ENCODE results near the gene GH2.
"Not testable (repeated sequence)": the region's sequence is repeated elsewhere in the genome, so short reads cannot be mapped to it uniquely, and the experiment has no call there.

The GH2 gene

DNA sequence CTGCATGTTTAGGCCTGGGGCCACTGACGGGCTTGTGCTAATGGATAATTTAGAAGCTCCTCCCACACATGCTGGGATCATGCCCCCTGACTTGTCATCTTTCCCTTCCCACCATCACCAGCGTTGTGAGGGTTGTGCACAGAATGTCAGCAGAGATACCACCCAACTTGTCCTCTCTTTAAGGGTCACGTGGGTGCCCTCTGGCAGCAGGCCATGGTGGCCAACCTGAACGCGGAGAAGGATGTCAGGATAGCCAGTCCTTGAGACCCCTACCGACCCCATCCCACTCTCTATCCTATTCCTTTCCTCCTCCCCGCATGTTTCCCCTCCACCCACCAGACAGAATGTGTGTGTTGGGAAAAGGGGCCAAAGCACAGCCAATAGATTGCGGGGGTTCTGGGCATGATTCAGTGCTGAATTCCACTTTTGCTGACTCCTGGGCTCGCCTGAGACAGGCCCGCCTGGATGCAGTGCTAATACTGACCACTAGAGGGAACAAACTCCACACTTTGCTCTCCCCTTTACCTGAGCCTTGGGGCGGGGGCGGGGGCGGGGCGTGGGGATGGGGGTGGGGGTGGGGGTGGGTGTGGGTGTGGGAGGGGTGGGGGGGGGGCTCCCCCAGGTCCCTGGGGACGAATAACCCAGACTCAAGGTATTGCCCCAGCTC lies at the start of gene GH2:
Gene GH2, minus strand, starts transcription at position 10 of the 667 bp plus-strand sequence. CDS start 143 bp downstream, outside the sequence.
- no peak for DNase-seq (ENCODE audit: low read depth, low spot score)

DNA sequence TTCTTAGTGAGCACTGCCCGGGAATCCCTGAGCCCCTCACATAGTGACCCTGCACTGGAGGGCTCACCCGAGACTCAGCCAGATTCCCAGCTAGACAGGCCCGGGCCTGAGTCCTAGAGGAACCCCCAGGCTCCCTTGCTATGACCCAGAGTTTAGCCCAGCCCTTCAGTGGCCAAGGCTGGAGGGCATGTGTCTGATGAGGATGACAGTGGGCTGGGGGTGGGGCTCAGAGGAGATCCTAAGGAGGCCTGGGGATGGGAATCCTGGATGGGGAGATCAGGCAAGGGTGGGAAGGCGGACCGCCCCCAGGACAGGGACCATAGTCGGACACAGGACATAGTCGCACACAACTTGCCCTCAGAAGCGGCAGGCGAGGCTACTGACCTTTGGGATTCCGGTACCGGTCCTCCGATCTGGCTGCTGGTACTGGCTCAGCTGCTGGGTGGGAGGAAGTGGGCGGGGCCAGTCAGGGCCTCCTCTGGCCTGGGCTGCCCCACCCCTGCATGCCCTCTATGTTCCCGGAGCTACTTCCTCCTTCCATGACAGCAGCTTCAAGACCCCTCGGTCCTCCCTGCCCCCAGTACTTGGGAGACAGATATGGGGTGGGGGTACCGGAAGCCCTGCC lies 49.3 kb upstream of the GH2 start:
- no peak for DNase-seq (ENCODE audit: low read depth, low spot score)

DNA sequence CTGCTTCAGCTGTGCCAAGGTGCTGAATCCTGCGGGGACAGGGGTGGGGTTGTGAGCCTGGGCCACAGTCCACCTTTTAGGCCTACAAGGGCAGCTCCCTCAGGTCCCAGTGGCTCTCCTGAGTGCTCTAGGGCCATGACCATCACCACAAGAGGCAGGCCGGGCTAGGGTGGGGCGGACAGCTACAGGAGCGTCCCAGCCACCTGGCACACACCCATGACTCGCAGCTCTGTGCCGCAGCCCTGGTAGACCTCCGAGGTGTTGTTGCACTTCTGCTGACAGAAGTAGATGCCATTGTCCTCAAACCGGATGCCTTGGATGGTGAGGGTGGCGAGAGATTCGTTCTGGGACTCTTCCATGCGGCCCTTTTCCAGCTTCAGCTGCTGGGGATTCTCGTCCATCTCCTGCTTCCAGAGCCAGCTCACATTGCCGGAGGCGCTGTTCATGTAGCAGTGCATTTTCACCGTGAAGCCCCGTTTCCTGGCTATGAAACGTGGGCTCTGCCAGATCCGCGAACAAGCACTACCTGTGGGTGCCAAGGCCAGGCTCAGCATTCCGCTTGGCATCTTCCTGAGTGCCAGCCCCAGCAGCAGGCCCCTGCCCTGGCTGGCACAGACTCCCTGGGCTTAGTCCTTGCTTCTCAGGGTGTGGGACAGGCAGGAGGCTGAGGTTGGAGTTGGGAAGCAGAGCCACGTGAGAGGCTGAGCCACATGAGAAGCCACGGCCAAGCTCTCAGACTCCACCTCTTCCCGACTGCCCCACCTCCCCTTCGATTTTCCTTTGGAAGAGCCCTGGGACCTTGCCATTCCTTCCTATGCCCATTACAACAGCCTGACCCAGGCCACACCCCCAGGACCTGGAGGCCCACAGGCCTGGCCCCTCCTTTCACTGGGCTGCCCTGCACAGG lies 48.4 kb upstream of the GH2 start:
- no peak for DNase-seq (ENCODE audit: low read depth, low spot score)

- no peak for DNase-seq (ENCODE audit: low read depth, low spot score)
Measured at GRCh38 chr17:63928966-63929695, 47.4 kb upstream of the GH2 start.

- DNase-seq (ENCODE audit: low read depth, low spot score), result no peak
Measured at GRCh38 chr17:63928172-63928666, 46.5 kb upstream of the GH2 start.

DNA sequence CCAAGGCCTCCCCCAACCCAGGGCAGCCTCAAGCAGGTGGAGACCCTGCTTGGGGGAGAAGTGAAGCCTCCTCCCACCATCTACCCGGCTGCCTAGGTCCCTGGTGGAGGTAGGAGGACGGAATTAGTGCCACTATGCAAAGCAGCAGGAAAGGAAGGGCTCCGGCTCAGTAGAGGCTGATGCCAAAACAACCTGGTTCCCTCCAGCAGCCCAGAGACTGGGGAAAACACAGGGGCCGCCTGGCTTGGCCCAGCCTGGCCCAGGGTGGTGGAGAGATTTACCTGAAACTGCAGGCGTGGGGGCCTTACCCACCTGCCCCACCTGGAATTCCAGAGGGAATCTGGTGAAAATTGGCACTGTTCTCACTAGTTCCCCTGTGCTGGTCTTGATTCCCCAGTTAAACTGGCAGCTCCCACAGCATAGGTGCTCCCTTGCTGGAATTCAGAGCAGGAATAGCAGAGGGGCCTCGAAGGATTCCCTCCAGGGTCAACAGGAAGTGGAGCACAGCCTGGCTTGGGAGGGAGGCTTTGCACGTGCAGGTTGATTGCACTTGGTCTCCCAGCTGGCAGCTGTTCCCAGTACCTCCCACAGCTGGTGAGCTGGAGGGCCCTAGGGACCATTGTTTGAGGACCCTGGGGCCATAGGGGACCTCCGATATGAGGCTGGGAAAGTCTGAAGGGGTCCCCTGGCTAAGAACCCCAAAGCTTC lies 45.9 kb upstream of the GH2 start:
- no peak for DNase-seq (ENCODE audit: low read depth, low spot score)

GRCh38 chr17:63926164-63926563 lies 44.4 kb upstream of the GH2 start:
- no peak for DNase-seq (ENCODE audit: low read depth, low spot score)

GRCh38 chr17:63925615-63926014 lies 43.9 kb upstream of the GH2 start:
- no peak for DNase-seq (ENCODE audit: low read depth, low spot score)

GRCh38 chr17:63922402-63922801 lies 40.7 kb upstream of the GH2 start:
- not testable (repeated sequence) for DNase-seq (ENCODE audit: low read depth, low spot score)

GRCh38 chr17:63920779-63921178 lies 39.0 kb upstream of the GH2 start:
- DNase-seq (ENCODE audit: low read depth, low spot score), result not testable (repeated sequence)

DNA sequence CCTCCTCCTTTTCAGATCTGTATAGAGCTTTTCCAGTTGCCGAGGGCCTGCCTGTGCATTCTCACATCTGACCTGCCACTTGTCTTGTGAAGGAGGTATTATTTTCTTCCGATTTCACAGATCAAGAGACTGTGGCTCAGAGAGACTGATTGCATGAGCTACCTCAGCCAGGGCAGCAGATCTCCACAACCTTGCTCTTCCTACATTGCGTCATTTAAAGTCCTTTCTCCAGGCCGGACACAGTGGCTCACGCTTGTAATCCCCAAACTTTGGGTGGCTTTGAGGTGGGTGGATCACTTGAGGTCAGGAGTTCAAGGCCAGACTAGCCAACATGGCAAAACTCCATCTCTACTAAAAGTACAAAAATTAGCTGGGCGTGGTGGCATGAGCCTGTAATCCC lies 38.3 kb upstream of the GH2 start:
- DNase-seq (ENCODE audit: low read depth, low spot score), result not testable (repeated sequence)

DNA sequence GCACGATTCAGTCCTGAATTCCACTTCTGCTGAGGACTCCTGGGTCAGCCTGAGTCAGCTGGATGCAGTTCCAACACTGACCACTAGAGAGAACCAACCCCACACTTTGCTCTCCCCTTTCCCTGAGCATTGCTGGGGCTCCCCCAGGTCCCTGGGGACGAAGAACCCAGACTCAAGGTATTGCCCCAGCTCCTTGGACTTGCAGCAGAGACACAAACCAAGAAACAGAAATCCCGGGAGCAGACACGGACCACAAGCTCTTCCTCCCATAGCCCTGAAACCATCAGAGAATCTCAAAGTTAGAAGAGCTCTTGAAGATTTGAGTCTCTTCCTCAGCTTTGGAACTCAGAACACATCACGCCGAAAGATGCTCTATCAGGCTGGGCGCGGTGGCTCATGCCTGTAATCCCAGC lies 37.6 kb upstream of the GH2 start:
- no peak for DNase-seq (ENCODE audit: low read depth, low spot score)

GRCh38 chr17:63918789-63919305 lies 37.1 kb upstream of the GH2 start, which contains the start of gene GH1:
Gene GH1 (minus strand): TSS chr17:63918839. CDS start chr17:63918776, 63 bp downstream.
- DNase-seq (ENCODE audit: low read depth, low spot score), result not testable (repeated sequence)

DNA sequence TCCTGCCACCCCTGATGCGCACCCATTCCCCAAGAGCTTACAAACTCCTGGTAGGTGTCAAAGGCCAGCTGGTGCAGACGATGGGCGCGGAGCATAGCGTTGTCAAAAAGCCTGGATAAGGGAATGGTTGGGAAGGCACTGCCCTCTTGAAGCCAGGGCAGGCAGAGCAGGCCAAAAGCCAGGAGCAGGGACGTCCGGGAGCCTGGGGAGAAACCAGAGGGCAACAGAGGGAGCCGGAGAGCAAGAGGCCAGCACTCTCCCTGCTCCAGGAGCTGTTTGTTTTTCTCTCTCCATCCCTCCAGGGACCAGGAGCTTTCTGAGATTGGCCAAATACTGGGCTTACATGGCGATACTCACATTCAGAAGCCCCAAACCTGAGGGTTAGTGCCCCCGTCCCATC lies 36.6 kb upstream of the GH2 start:
- no peak for DNase-seq (ENCODE audit: low read depth, low spot score)

DNA sequence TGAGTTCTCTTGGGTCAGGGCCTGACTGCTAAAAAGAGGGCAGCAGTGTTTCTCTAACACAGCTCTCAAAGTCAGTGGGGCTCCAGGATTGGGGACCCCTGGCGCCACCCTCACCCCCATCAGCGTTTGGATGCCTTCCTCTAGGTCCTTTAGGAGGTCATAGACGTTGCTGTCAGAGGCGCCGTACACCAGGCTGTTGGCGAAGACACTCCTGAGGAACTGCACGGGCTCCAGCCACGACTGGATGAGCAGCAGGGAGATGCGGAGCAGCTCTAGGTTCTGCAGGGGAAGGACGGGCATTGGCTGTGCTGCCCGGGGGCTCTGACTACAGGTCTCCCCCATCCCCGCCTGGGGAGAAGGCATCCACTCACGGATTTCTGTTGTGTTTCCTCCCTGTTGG lies 35.9 kb upstream of the GH2 start:
- no peak for DNase-seq (ENCODE audit: low read depth, low spot score)

GRCh38 chr17:63917206-63917605 lies 35.5 kb upstream of the GH2 start:
- not testable (repeated sequence) for DNase-seq (ENCODE audit: low read depth, low spot score)

DNA sequence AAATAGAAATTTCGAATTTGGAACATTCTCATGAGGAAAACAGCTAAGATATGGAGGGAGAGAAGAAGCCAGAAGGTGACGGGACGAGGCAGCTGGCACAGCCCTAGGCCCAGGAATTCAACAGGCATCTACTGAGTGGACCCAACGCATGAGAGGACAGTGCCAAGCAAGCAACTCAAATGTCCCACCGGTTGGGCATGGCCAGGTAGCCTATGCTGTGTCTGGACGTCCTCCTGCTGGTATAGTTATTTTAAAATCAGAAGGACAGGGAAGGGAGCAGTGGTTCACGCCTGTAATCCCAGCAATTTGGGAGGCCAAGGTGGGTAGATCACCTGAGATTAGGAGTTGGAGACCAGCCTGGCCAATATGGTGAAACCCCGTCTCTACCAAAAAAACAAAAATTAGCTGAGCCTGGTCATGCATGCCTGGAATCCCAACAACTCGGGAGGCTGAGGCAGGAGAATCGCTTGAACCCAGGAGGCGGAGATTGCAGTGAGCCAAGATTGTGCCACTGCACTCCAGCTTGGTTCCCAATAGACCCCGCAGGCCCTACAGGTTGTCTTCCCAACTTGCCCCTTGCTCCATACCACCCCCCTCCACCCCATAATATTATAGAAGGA lies 34.9 kb upstream of the GH2 start:
- DNase-seq (ENCODE audit: low read depth, low spot score), result no peak

- DNase-seq (ENCODE audit: low read depth, low spot score), result not testable (repeated sequence)
Measured at GRCh38 chr17:63915753-63916152, 34.0 kb upstream of the GH2 start.

GRCh38 chr17:63914471-63914870 lies 32.7 kb upstream of the GH2 start:
- DNase-seq (ENCODE audit: low read depth, low spot score), result no peak

- no peak for DNase-seq (ENCODE audit: low read depth, low spot score)
Measured at GRCh38 chr17:63911657-63912100, 29.9 kb upstream of the GH2 start.
